Measurements from ENCODE around the gene MAPK9.

DNA sequence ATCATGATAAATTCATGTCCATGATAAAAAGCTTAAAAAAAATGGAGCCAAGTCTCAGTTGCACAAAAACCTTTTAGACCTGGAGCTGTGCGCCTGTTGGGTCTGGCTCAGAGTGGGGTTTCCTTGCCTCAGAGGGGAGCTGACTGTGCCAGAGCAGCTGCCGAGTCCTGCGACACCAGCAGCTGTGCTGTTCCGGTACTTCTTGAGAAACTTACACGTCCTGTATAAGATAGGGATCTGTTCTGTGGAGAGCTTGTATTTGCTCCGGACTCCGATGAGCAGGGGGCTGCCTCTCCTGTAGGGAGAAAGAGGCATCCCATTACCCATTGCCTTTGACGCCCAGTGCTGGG lies 32.7 kb upstream of the MAPK9 start:
- TF ChIP-seq POLR2A (IDR thresholded peaks at IDR 0.05), result no peak
- TF ChIP-seq, protein P1, sequence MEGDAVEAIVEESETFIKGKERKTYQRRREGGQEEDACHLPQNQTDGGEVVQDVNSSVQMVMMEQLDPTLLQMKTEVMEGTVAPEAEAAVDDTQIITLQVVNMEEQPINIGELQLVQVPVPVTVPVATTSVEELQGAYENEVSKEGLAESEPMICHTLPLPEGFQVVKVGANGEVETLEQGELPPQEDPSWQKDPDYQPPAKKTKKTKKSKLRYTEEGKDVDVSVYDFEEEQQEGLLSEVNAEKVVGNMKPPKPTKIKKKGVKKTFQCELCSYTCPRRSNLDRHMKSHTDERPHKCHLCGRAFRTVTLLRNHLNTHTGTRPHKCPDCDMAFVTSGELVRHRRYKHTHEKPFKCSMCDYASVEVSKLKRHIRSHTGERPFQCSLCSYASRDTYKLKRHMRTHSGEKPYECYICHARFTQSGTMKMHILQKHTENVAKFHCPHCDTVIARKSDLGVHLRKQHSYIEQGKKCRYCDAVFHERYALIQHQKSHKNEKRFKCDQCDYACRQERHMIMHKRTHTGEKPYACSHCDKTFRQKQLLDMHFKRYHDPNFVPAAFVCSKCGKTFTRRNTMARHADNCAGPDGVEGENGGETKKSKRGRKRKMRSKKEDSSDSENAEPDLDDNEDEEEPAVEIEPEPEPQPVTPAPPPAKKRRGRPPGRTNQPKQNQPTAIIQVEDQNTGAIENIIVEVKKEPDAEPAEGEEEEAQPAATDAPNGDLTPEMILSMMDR (IDR thresholded peaks at IDR 0.05), result no peak

Measured in heart left ventricle (tissue), 13 donors.